ENCODE results near the gene LRP5.
"Not testable (repeated sequence)": the region's sequence is repeated elsewhere in the genome, so short reads cannot be mapped to it uniquely, and the experiment has no call there.

The LRP5 gene

DNA sequence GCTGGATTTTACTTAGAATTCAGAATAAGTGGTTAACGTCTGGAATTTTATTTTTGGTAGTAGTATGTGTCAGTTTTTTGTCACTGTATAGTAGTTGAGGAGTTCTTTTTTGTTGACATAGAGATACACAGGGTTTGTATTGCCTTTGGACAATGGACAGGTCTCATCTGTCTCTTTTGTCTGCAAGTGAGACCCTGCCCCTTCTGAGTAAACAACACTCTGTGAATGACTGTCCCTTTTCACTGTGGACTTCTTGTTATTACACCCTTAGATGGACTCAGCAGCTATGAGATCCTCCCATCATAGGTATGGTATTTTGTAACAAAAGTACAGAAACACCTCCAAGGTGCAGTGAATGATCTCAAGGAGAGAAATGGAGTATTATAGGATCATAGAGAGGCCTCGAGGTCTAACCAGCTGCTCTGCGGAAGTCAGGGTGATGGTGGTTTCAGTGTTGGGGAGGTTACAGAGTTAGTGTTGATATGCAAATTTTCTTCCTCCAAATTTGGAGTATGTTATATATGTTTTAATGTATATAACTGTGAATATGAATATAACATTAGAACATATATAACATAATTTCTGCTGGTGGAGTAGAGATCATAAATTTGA, 155.9 kb downstream of the LRP5 start:
- DNase-seq: no peak

DNA sequence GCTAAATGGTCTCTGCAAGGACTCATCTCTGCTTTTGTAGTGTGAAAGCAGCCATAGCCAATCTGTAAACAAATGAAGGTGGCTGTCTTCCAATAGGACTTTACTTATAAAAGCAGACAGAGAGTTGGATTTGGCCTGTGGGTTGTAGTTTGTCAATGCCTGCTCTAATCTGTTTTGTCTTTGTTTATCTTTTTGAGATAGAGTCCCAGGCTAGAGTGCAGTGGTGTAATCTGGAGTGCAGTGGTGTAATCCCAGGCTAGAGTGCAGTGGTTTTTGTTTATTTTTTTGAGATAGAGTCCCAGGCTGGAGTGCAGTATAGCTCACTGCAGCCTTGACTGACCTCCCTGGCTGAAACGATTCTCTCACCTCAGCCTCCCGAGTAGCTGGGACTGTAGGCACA, 156.7 kb downstream of the LRP5 start:
- DNase-seq: no peak

DNA sequence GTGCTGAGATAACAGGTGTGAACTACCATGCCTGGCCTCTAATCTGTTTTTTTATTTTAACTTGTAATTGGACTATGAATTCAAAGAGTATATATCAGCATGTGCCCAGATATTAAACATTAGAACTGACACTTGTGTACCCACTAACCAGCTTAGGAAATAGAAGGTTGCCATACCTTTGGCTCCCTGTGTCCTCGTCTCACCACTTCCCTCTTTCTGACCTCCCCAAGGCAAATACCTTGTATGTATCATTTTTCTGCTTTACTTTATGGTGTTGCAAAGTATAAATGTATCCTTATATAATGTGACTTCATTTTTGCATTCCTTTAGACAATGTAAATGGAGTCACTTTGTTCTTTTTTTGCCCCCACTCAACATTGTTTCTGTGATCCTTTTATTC, 157.3 kb downstream of the LRP5 start:
- no peak for DNase-seq

DNA sequence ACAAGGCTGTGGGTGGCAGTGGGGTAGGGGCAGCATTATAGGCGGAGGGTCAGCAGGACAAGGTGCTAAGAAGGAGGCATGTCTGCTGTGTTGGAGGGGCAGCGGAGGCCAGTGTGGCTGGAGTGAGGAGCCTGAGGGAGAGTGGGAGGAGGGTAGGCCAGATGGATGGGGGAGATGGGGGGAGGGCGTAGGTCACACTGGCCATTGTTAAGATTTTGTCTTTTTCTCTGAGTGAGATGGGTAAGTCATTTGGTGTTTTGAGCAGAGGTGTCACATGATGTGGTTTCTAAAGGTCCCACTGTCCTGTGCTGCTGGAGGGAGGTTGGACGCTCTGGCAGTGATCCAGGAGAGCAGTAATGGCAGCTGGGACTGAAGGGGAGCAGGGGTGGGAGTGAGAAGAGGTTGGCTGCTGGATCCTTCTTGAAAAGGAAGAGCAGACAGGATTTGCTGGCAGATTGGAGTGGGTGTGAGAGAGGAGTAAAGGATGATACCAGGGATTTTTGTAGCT, 158.0 kb downstream of the LRP5 start:
- no peak for DNase-seq

DNA sequence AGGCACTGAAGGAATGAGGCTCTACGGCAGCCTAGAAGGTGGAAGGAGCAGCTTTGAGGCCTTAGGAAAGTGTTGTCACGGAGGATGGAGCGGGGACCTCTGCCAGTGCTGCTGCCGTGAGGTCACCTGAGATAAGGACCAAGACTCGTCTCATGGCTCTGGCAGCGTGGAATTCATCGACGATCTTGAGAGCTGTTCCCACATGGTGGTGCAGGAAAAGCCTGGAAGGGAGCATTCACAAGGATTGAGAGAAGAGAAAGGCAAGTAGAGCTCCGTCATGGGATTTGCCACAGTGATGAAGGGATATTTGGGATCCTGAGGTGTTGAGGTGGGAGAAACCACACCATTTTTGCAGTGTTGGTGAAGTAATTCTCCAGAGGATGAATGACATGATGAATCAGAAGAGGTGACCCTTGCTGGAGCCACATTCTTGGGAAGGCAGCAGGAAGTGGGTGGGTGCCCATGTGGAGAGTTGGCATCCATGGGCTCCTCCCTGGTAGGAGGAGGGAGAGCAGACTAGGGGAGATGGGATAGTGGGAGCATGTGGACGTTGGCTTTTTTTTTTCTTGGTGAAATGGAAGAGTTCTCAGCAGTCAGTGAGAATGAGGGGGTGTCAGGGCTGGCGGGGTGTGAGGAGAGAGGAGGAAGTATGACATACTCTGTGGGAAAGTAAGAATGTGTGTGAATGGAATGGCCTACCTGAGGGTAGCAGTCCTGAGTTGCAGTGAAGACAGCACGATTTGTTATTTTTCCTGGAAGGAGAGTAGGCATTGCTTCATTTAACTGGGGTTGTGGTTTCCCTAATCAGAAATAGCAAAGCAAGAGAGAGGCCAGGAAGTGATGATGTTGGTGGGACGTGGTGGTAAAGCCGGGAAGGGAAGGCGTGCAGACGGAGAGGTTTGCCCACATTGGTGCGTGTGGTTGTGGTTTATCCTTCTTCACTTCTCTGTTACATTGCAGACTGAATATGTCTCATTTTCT, 159.3 kb downstream of the LRP5 start:
- no peak for DNase-seq

DNA sequence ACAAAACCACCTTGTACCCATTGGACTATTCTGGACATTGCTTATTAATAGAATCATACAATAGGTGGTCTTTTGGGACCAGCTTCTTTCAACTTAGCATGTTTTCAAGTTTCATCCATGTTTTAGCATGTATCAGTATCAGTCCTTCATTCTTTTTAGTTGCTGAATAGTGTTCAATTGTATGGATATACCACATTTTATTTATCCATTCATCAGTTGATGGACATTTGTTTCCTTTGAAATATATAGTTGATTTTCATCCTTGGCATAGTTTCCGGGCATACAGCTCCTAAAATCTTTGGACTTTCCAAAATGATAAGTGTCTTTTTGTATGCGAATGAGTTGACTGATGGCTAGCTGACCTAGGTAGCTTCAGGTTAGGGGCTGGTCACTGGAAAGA, 160.4 kb downstream of the LRP5 start:
- DNase-seq: no peak

DNA sequence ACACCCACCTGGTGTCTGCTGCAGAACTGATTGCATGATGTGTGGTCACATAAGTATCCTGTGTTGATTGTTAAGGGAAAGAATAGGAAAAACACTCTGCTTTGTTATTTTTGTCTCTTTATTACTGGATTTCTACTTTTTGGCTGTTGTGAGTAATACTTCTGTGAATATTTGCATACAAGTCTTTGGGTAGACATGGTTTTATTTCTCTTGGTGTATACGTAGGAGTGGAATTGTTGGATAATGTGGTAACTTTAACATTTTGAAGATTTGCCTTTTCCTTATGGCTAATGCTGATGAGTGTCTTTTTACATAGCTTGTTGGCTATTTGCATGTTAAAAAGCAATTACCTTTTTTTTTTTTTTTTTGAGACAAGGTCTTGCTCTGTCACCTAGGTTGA, 161.3 kb downstream of the LRP5 start:
- no peak for DNase-seq

DNA sequence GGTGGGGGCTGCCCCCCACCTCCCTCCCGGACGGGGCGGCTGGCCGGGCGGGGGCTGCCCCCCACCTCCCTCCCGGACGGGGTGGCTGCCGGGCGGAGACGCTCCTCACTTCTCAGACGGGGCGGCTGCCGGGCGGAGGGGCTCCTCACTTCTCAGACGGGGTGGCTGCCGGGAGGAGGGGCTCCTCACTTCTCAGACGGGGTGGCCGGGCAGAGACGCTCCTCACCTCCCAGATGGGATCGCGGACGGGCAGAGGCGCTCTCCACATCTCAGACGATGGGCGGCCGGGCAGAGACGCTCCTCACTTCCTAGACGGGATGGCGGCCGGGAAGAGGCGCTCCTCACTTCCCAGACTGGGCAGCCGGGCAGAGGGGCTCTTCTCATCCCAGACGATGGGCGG, 163.2 kb downstream of the LRP5 start:
- DNase-seq: not testable (repeated sequence)

DNA sequence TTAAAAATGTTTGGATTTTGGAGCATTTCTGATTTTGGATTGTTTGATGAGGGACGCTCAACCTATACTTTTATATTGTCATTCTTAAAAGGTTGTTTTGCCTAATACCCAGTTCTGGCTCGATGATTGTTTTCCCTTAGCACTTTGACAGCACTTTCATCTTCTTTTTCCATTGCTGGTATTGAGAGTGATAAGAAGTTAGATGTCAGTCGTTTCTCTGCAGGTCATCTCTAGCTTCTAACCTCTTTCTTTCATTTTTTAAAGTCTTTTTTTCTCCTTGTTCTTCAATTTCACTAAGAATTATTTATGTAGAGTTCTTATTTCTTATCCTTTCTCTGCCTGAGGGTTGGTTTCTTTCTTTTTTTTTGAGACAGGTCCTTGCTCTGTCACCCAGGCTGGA, 167.0 kb downstream of the LRP5 start:
- no peak for DNase-seq

DNA sequence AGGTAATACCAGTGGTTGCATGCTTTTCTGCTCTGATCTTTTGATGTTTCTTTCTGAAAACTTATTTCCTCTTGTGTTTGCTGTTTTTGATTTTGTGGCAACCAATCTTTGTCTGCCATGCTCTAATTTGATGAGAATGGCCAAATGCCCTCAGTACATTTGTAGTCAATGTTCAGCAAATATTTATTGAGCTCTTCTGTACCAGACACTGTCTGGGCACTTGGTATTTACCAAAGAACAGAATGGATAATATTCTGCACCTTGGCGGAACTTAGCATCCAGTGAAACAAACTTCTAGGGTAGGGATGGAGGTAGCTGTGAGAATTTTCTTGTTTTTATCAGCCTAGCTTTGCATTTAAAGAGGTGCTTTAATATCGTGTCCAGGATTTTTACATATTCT, 167.8 kb downstream of the LRP5 start:
- no peak for DNase-seq

DNA sequence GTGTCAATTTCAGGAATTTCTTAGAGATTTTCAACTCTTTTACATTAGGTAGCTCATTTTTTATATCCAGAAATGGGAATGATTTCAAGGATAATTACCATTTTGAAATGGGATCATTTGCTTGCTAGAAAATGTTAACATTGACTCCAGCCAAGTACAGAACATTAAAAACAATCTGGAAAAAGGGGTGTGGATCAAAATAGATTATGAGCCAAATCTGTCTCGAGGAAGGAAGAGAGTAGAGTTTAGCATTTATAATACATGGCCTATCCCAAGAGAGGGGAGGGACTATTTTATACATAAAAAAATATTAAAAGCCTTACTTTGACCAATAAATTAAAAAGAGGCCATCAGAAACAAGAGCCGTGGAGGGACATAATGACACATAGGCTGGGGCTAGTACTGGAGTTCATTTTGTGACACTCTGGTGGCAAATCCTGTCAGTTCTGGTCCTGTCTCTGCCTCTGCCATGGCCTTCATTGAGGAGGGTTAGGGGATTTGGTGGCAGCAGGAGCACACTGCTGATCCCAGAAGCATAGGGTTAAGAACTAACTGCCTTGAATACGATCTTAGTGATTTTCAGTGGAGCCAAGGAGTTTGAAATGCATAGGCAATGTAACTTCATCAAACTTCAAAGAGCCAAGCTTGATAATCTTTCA, 168.6 kb downstream of the LRP5 start:
- DNase-seq: no peak

DNA sequence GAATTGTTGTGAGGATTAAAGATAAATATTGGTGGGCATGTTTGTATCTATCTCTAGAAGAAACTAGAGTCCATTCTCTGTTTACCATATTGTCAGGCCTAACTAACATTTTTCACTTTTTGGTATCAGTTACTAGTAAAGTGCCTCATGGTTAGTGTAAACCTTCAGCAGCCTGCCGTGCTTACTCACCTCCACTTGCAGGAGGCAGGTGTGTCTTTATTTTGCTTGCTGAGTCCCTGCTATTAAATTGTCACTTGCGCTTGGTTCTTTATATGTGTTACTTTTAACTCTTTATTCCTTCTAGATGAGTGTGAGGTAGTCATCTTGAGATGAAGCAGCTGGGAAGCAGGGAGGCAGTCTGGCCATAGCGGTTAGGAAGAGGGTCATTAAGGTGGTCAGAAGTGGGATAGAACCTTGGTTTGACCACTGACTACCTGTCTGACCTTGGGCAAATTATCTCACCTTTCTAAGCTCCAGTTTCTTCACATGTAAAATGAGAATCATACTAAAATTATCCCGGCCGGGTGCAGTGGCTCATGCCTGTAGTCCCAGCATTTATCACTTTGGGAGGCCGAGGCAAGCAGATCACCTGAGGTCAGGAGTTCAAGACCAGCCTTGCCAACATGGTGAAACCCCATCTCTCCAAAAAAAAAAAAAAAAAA, 169.3 kb downstream of the LRP5 start:
- no peak for DNase-seq

DNA sequence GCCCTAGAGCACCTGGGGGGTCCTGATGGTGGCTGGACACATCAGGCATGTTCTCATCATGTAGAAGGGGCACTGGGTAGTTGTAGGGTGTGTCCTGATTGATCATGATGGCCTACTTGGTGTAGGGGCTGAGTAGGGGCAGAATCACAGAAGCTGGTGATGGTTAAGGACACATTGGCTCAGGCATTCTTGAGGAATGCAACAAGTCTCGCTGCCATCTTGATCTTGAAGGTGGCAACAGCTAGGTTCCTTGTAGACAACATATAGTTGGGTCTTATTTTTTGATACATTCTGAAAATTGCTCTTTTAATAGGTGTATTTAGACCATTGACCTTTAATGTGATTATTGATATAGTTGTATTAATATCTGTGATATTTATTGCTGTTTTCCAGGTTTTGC, 176.2 kb downstream of the LRP5 start:
- no peak for DNase-seq

DNA sequence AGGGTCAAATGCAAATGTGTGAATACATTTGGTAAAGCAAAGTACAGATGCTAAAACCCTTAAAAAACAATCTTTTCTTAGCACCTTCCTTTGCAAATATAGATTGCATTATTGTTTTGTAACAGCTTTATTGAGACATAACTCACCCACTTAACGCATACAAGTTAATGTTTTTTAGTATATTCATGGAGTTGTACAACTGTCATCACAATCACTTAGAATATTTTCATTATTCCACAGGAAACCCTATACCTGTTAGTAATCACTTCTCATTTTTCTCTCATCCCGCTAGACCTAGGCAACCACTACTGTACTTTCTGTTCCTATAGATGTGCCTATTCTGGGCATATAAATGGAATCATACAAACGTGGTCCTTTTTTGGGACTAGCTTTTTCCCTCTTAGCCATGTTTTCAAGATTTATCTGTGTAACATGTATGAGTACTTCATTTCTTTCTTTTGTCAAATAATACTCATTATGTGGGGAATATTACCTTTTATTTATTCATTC, 182.9 kb downstream of the LRP5 start:
- DNase-seq: no peak

DNA sequence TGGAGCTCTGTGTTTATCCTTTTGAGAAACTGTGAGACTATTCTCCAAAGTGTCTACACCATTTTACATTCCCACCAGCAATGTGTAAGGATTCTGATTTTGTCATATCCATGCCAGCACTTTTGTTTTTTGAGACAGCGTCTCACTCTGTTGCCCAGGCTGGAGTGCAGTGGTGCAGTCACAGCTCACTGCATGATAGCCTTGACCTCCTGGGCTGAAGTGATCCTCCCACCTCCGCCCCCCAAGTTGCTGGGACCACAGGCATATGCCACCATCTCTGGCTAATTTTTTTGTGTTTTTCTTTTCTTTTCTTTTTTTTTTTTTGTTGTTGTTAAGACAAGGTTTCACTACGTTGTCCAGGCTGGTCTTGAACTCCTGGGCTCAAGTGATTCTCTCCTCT, 183.5 kb downstream of the LRP5 start:
- no peak for DNase-seq

DNA sequence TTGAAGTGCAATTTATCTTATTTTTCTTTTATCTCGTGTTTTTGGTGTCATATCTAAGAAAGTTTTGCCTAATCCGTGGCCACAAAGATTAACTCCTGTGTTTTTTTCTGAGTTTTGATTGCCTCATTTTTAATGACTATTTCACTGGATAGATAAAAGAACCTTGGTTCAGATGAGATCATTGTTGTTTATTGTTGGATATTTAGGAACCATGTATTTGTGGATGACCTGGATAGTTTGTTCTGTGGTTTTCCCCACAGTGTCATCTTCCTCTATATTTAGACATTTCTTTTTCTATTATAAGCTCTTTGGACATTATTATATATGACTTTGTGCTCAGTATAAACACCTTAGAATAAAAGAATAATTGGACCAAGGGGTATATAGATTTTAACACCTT, 185.4 kb downstream of the LRP5 start:
- no peak for DNase-seq

DNA sequence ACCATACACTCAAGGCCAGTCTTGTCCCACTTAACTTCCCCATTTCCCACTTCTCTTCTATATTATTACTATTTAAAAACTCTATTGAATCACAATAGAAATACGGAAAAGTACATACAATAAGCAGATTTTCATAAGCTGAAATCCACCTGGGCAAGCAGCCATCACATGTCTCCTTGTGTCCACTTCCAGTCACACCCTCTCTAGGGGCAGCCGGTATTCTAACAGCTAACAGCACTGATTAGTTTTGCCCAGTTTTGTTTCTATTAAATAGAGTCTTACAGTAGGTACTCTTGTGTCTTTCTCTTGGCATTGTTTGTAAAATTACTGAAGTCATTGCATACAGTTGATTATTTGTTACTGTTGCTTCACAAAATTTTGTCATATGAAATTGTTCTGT, 185.9 kb downstream of the LRP5 start:
- DNase-seq: no peak

Data from right kidney (tissue), 1 donor.